ENCODE results near the gene GLRX3. TPM values are rescaled to one million over a fixed set of nuclear protein-coding genes. Genes with fewer than 3 reads are reported as not detected.

The GLRX3 gene
- total RNA-seq, 1 donor from 2014 or later = 192 TPM

DNA sequence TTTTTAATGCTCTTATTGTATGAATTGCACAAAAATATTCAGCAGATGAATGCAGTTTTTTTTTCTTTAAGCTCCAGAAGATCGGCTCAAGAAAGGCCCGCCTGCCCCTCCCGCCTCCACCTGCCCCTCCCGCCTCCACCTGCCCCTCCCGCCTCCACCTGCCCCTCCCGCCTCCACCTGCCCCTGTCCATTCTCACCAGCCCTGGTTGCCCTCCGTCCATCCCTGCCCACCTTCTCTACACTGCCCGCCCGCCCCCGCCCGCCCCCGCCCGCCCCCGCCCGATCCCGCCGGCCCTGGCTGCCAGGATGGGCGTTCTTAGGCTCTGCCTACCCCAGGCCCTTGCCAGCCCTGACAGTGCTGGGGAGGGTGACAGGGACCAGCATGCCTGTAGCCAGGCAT, 67.4 kb downstream of the GLRX3 start:
- H3K4me3 ChIP-seq (ENCODE audit: low read depth, low read length) = no peak overlapping the region
- no peak for DNase-seq (ENCODE audit: low read depth)

DNA sequence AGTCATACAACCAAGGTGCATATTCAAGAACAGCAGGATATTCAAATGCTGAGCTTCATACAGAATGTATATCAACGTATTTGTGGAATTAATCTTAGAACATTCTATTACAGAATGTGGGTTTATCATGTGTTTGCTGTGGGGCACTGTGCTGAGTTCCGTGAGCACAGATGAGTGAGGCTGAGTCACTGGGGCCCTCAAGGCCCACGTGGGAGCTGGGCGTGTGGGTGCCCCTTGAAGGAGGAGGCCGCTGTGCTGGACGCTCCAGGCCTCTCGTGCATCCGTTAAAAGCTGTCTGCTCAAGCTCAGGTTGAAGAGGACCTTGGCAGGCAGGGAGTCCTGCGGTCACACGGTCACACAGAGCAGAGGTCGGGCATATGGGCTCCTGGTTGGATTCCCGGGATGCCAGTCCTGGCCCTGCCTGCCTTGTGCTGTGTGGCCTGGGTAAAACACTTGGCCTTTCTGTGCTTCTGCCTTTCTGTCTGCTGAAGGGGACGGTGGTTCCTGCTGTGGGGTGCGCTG, 70.1 kb downstream of the GLRX3 start:
- no peaks in the 10 kb centered on the region for H3K36me3 ChIP-seq (ENCODE audit: control insufficient read depth, insufficient read depth, low read length)
- TF ChIP-seq, protein P1, sequence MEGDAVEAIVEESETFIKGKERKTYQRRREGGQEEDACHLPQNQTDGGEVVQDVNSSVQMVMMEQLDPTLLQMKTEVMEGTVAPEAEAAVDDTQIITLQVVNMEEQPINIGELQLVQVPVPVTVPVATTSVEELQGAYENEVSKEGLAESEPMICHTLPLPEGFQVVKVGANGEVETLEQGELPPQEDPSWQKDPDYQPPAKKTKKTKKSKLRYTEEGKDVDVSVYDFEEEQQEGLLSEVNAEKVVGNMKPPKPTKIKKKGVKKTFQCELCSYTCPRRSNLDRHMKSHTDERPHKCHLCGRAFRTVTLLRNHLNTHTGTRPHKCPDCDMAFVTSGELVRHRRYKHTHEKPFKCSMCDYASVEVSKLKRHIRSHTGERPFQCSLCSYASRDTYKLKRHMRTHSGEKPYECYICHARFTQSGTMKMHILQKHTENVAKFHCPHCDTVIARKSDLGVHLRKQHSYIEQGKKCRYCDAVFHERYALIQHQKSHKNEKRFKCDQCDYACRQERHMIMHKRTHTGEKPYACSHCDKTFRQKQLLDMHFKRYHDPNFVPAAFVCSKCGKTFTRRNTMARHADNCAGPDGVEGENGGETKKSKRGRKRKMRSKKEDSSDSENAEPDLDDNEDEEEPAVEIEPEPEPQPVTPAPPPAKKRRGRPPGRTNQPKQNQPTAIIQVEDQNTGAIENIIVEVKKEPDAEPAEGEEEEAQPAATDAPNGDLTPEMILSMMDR (IDR thresholded peaks at IDR 0.05; ENCODE audit: insufficient read depth, low read length, poor library complexity, severe bottlenecking) = no peak
- H3K4me3 ChIP-seq (ENCODE audit: low read depth, low read length) = no peak overlapping the region
- no peak for DNase-seq (ENCODE audit: low read depth)
- H3K27me3 ChIP-seq (ENCODE audit: control insufficient read depth, insufficient read depth, low read length) = peaks cover 13% of the 10 kb centered on the region

More for the DNA sequence above, 67.4 kb downstream of the GLRX3 start:
- TF ChIP-seq, protein P1 (IDR thresholded peaks at IDR 0.05; ENCODE audit: insufficient read depth, low read length, poor library complexity, severe bottlenecking) = no peak
- Histone ChIP-seq H3K36me3 (ENCODE audit: control insufficient read depth, insufficient read depth, low read length) (no peaks in the 10 kb centered on the region), H3K27me3 (ENCODE audit: control insufficient read depth, insufficient read depth, low read length) (peaks cover 17% of the 10 kb centered on the region)

DNA sequence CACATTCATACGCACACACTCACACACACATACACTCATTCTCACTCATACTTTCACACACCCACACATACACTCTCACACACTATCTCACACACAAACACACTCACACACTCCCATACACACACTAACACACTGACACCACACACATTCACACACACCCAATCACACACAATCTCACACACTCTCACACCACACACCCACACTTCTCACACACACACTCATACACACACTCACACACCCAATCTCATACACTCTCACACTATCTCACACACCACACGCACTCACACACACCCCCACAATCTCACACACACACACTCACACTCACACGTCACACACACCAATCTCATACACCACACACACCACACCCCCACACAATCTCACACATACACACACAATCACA, 71.0 kb downstream of the GLRX3 start:
- no peak for DNase-seq (ENCODE audit: low read depth)
- Histone ChIP-seq H3K4me3 (ENCODE audit: low read depth, low read length) (no peak overlapping the region), H3K27me3 (ENCODE audit: control insufficient read depth, insufficient read depth, low read length) (peaks cover 11% of the 10 kb centered on the region), H3K36me3 (ENCODE audit: control insufficient read depth, insufficient read depth, low read length) (no peaks in the 10 kb centered on the region)
- TF ChIP-seq, protein P1 (IDR thresholded peaks at IDR 0.05; ENCODE audit: insufficient read depth, low read length, poor library complexity, severe bottlenecking) = no peak

DNA sequence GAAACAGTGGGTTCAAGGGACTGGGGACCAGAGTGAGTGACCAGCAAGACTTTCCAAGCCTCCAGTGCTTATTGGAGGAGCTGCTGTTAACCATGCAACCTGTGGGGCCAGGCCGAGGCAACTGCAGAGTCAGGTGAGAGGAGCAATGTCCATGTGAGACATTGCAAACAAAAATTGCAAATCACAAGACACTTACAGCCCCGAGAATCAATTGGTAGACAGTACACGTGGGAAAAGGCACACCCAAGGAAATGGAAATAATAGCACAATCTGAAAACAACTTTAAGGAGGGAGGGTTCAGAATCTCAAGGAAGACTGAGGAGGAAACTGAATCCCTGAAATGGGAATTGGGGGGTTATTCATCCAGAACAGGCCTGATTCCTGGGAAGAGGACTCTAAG, 72.6 kb downstream of the GLRX3 start:
- DNase-seq (ENCODE audit: low read depth) = no peak
- Histone ChIP-seq H3K36me3 (ENCODE audit: control insufficient read depth, insufficient read depth, low read length) (no peaks in the 10 kb centered on the region), H3K27me3 (ENCODE audit: control insufficient read depth, insufficient read depth, low read length) (peaks cover 6% of the 10 kb centered on the region), H3K4me3 (ENCODE audit: low read depth, low read length) (no peak overlapping the region)
- TF ChIP-seq, protein P1 (IDR thresholded peaks at IDR 0.05; ENCODE audit: insufficient read depth, low read length, poor library complexity, severe bottlenecking) = no peak

DNA sequence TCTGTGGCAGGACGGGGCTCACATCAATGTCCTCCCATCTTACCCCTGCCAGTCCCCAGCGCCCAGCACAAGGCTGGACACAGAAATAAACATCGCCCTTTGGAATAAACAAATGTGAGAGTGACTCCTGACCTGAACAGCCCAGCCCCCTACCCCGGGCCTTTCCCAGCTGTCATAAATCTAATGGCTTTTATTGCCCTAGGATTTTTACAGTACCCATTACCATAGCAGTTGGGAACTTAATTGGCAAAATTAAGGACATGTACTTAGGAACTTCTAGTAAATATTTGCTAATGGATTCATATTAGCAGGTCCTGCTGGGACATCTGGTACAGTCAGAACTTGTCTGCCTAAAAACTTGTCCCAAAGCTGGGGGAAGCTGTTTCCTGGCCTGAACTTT, 76.6 kb downstream of the GLRX3 start:
- no peak overlapping the region for H3K4me3 ChIP-seq (ENCODE audit: low read depth, low read length)
- H3K36me3 ChIP-seq (ENCODE audit: control insufficient read depth, insufficient read depth, low read length) = no peaks in the 10 kb centered on the region
- H3K27me3 ChIP-seq (ENCODE audit: control insufficient read depth, insufficient read depth, low read length) = no peaks in the 10 kb centered on the region
- TF ChIP-seq, protein P1 (IDR thresholded peaks at IDR 0.05; ENCODE audit: insufficient read depth, low read length, poor library complexity, severe bottlenecking) = no peak
- no peak for DNase-seq (ENCODE audit: low read depth)
